H1 (cell line): ENCODE results near the gene SCN3B. TPM values are rescaled to one million over a fixed set of nuclear protein-coding genes. Genes with fewer than 3 reads are reported as not detected.

Source experiments
- CTCF ChIA-PET: fragments of 300-600 bp; sonication (Branson Sonifier 250); formaldehyde crosslinking; loops from one replicate; lab custom pipeline; 2021; ENCODE audit not compliant: partially characterized antibody; lab: Charles Lee
- POLR2A ChIA-PET: fragments of 300-600 bp; sonication (Branson Sonifier 250); formaldehyde crosslinking; loops from one replicate; lab custom pipeline; 2021; ENCODE audit warnings: inconsistent platforms; ENCODE audit not compliant: partially characterized antibody; lab: Charles Lee
- DNase-seq, 2 experiments: peaks; one replicate each; pipeline versions ENCODE4 v3.0.0 to v3.0.0-alpha.2; 2010 to 2022; ENCODE audit warnings: low spot score in 2 of 2, low read depth in 1 of 2, mixed read lengths in 1 of 2
- FAIRE-seq: peaks from 2 replicates; lab custom pipeline; 2011; peaks lifted over from hg19 to GRCh38; lab: Jason Lieb, UNC
- H2AFZ ChIP-seq: 2 replicates; pipeline ENCODE4 v1.8.1; 2012; ENCODE audit warnings: low read length, inconsistent platforms
- H2AK5ac ChIP-seq: 2 replicates; pipeline ENCODE4 v1.6.1; 2013; ENCODE audit warnings: low read depth, low read length
- H2BK120ac ChIP-seq: replicated peaks from 2 replicates; pipeline ENCODE3; 2013; ENCODE audit warnings: low read depth, low read length, inconsistent platforms
- H2BK12ac ChIP-seq: 2 replicates; pipeline ENCODE4 v1.6.1; 2013; ENCODE audit warnings: low read depth, low read length
- H2BK15ac ChIP-seq: 2 replicates; pipeline ENCODE4 v1.6.1; 2013; ENCODE audit warnings: low read length
- H2BK20ac ChIP-seq: 2 replicates; pipeline ENCODE4 v1.6.1; 2013; ENCODE audit warnings: low read length
- H2BK5ac ChIP-seq: 2 replicates; pipeline ENCODE4 v1.6.1; 2013; ENCODE audit warnings: low read depth, low read length
- H3K14ac ChIP-seq: 2 replicates; pipeline ENCODE4 v1.6.1; 2013; ENCODE audit warnings: inconsistent platforms; ENCODE audit not compliant: insufficient read length
- H3K18ac ChIP-seq: 2 replicates; pipeline ENCODE4 v1.6.1; 2013; ENCODE audit warnings: low read length; ENCODE audit errors: extremely low read depth
- H3K23ac ChIP-seq: 2 replicates; pipeline ENCODE4 v1.6.1; 2013; ENCODE audit warnings: inconsistent platforms; ENCODE audit not compliant: insufficient read length
- H3K23me2 ChIP-seq: 2 replicates; pipeline ENCODE4 v1.6.1; 2013; ENCODE audit warnings: low read depth, low read length
- H3K27ac ChIP-seq: 2 replicates; pipeline ENCODE4 v1.6.1; 2011; ENCODE audit warnings: low read depth, low read length, inconsistent platforms
- H3K27me3 ChIP-seq, 4 experiments: replicated peaks in 1 of 4; 1 replicate in 1 of 4; 2 replicates in 3 of 4; pipeline versions ENCODE4 v1.6.1 to v1.8.1; 2011 to 2013; ENCODE audit warnings: low read length in 3 of 4, mild to moderate bottlenecking in 3 of 4, inconsistent platforms in 2 of 4, mixed read lengths in 2 of 4, moderate library complexity in 1 of 4; ENCODE audit not compliant: control insufficient read depth in 3 of 4, insufficient read depth in 3 of 4; ENCODE audit errors: extremely low read depth in 1 of 4
- H3K36me3 ChIP-seq, 4 experiments: 2 replicates each; pipeline versions ENCODE4 v1.6.1 to v1.8.1; 2011 to 2013; ENCODE audit warnings: mild to moderate bottlenecking in 4 of 4, low read length in 3 of 4, moderate library complexity in 2 of 4, control low read depth in 1 of 4, inconsistent platforms in 1 of 4; ENCODE audit not compliant: insufficient read depth in 4 of 4, control insufficient read depth in 2 of 4
- H3K4ac ChIP-seq: replicated peaks from 2 replicates; pipeline ENCODE3; 2013; ENCODE audit warnings: low read length, low read depth, mixed read lengths, inconsistent platforms; ENCODE audit not compliant: insufficient read length
- H3K4me1 ChIP-seq, 4 experiments: replicated peaks in 1 of 4; 1 replicate in 1 of 4; 2 replicates in 3 of 4; pipeline versions ENCODE4 v1.6.1 to v1.8.1; 2011 to 2013; ENCODE audit warnings: low read length in 3 of 4, inconsistent platforms in 2 of 4, mixed read lengths in 1 of 4; ENCODE audit not compliant: insufficient read depth in 4 of 4, control insufficient read depth in 3 of 4
- H3K4me2 ChIP-seq, 2 experiments: 2 replicates each; pipeline versions ENCODE4 v1.6.1 to v1.8.1; 2011 to 2013; ENCODE audit warnings: low read depth in 2 of 2, low read length in 2 of 2, control low read depth in 1 of 2, inconsistent platforms in 1 of 2, mild to moderate bottlenecking in 1 of 2; ENCODE audit not compliant: insufficient read depth in 1 of 2
- H3K4me3 ChIP-seq, 4 experiments: fragments of 200-600, 300-600 bp in 1 of 4; sonication (generic), shearing (Covaris generic), sonication (Bioruptor Twin) in 1 of 4; 2 replicates each; pipeline versions ENCODE4 v1.5.1 to v1.8.1; 2011 to 2016; ENCODE audit warnings: low read length in 4 of 4, low read depth in 3 of 4, control low read depth in 2 of 4, inconsistent platforms in 2 of 4, mild to moderate bottlenecking in 2 of 4, mixed read lengths in 1 of 4, moderate library complexity in 1 of 4; ENCODE audit not compliant: insufficient read depth in 2 of 4; ENCODE audit errors: extremely low read depth in 1 of 4
- H3K56ac ChIP-seq: replicated peaks from 2 replicates; pipeline ENCODE3; 2013; ENCODE audit warnings: low read depth, mild to moderate bottlenecking, mixed read lengths, low read length, inconsistent platforms; ENCODE audit not compliant: insufficient read length
- H3K79me1 ChIP-seq: 2 replicates; pipeline ENCODE4 v1.6.1; 2013; ENCODE audit warnings: low read depth, low read length, control low read depth
- H3K79me2 ChIP-seq, 2 experiments: 2 replicates each; pipeline versions ENCODE4 v1.6.1 to v1.8.1; 2012 to 2013; ENCODE audit warnings: low read length in 2 of 2, mild to moderate bottlenecking in 2 of 2, inconsistent platforms in 1 of 2; ENCODE audit not compliant: insufficient read depth in 2 of 2, control insufficient read depth in 1 of 2
- H3K9ac ChIP-seq, 4 experiments: replicated peaks in 1 of 4; 1 replicate in 1 of 4; 2 replicates in 3 of 4; pipeline versions ENCODE4 v1.6.1 to v1.8.1; 2011 to 2013; ENCODE audit warnings: low read depth in 3 of 4, low read length in 3 of 4, control low read depth in 2 of 4, mild to moderate bottlenecking in 2 of 4, moderate library complexity in 2 of 4, inconsistent platforms in 1 of 4; ENCODE audit errors: extremely low read depth in 1 of 4
- H3K9me3 ChIP-seq, 2 experiments: 2 replicates each; pipeline versions ENCODE4 v1.6.1 to v1.8.1; 2012 to 2013; ENCODE audit warnings: mild to moderate bottlenecking in 2 of 2, moderate library complexity in 2 of 2, control low read depth in 1 of 2, inconsistent platforms in 1 of 2, low read depth in 1 of 2, low read length in 1 of 2, mixed read lengths in 1 of 2; ENCODE audit not compliant: insufficient read depth in 2 of 2
- H4K20me1 ChIP-seq, 2 experiments: replicated peaks in 1 of 2; 2 replicates each; pipeline versions ENCODE3 to v1.8.1; 2011 to 2013; ENCODE audit warnings: inconsistent platforms in 2 of 2, low read length in 2 of 2, mild to moderate bottlenecking in 1 of 2; ENCODE audit not compliant: insufficient read depth in 2 of 2, control insufficient read depth in 1 of 2
- H4K5ac ChIP-seq: 2 replicates; pipeline ENCODE4 v1.6.1; 2013; ENCODE audit warnings: low read length, low read depth, mixed read lengths, inconsistent platforms; ENCODE audit not compliant: insufficient read length
- H4K8ac ChIP-seq: 2 replicates; pipeline ENCODE4 v1.8.0; 2013; ENCODE audit warnings: mild to moderate bottlenecking, moderate library complexity, low read length, inconsistent platforms; ENCODE audit not compliant: insufficient read depth; ENCODE audit errors: extremely low read depth
- H4K91ac ChIP-seq: replicated peaks from 2 replicates; pipeline ENCODE3; 2013; ENCODE audit warnings: low read length, mixed read lengths, inconsistent platforms; ENCODE audit not compliant: insufficient read length
- BCL11A ChIP-seq, 2 experiments: IDR thresholded peaks; one replicate each; pipeline ENCODE4 v1.6.1; 2011; ENCODE audit warnings: low read depth in 2 of 2, low read length in 2 of 2, mild to moderate bottlenecking in 2 of 2
- CBX8 ChIP-seq: fragments of 300-800, 300-1000 bp; sonication (generic); IDR thresholded peaks from 2 replicates; pipeline ENCODE4 v1.7.1; 2016; ENCODE audit warnings: low read depth, low read length, borderline replicate concordance
- CTBP2 ChIP-seq: IDR thresholded peaks from 2 replicates; pipeline ENCODE4 v1.7.0; 2011; ENCODE audit warnings: borderline replicate concordance, mild to moderate bottlenecking, moderate library complexity, mixed read lengths, low read length; ENCODE audit not compliant: insufficient read depth, insufficient read length
- EP300 ChIP-seq, 2 experiments: IDR thresholded peaks; 1 replicate in 1 of 2; 2 replicates in 1 of 2; pipeline ENCODE4 v1.6.1; 2011 to 2012; ENCODE audit warnings: low read depth in 2 of 2, low read length in 2 of 2, mild to moderate bottlenecking in 2 of 2, borderline replicate concordance in 1 of 2, inconsistent platforms in 1 of 2, moderate library complexity in 1 of 2
- MAFK ChIP-seq: IDR thresholded peaks from 2 replicates; pipeline ENCODE4 v1.6.1; 2012; ENCODE audit warnings: low read depth, mild to moderate bottlenecking, improper control_type of control experiment, low read length
- MAX ChIP-seq: IDR thresholded peaks from 2 replicates; pipeline ENCODE4 v1.6.1; 2012; ENCODE audit warnings: inconsistent platforms
- NANOG ChIP-seq: IDR thresholded peaks from 2 replicates; pipeline ENCODE4 v1.6.1; 2011; ENCODE audit warnings: low read length, low read depth, mild to moderate bottlenecking, inconsistent platforms; ENCODE audit not compliant: insufficient read depth, poor library complexity, severe bottlenecking
- RNF2 ChIP-seq: fragments of 200-900, 300-1000 bp; sonication (generic); IDR thresholded peaks from 2 replicates; pipeline ENCODE4 v1.7.1; 2016; ENCODE audit warnings: borderline replicate concordance, low read depth, mild to moderate bottlenecking, antibody characterized with exemption, low read length; ENCODE audit not compliant: poor library complexity, severe bottlenecking; ENCODE audit errors: missing control alignments
- SIRT6 ChIP-seq: IDR thresholded peaks from one replicate; pipeline ENCODE4 v1.7.1; 2012; ENCODE audit warnings: low read length, inconsistent platforms
- SIX5 ChIP-seq: IDR thresholded peaks from 2 replicates; pipeline ENCODE4 v1.6.1; 2011; ENCODE audit warnings: mild to moderate bottlenecking, low read depth, low read length
- USF2 ChIP-seq: IDR thresholded peaks from 2 replicates; pipeline ENCODE4 v1.6.1; 2011; ENCODE audit warnings: low read length, improper control_type of control experiment
- ZNF274 ChIP-seq: IDR thresholded peaks from 2 replicates; pipeline ENCODE4 v1.7.0; 2012; ENCODE audit warnings: low read length, borderline replicate concordance; ENCODE audit errors: extremely low read depth
- WGBS, 2 experiments: shearing (Covaris generic) in 1 of 2; methylation state at CpG; one replicate each; pipeline versions ENCODE4 v1.1.6 to v1.1.7; 2013 to 2015; ENCODE audit warnings: low lambda C conversion rate in 2 of 2, mixed read lengths in 2 of 2, inconsistent platforms in 1 of 2, low coverage in 1 of 2, missing lambda C conversion rate in 1 of 2; ENCODE audit not compliant: insufficient replicate concordance in 2 of 2, insufficient coverage in 1 of 2, insufficient read length in 1 of 2; ENCODE audit errors: extremely low coverage in 1 of 2, missing lambda C conversion rate in 1 of 2; 5-methylcytosine and 5-hydroxymethylcytosine counted together
- polyA plus RNA-seq, 7 experiments: library from polyadenylated mRNA; depleted of rRNA in 3 of 7; stranded (reverse) in 5 of 7; unstranded in 2 of 7; fragments of >200 nt in 5 of 7; fragments of 200-250 nt in 2 of 7; gene quantifications; 1 replicate in 5 of 7; 2 replicates in 1 of 7; 4 replicates in 1 of 7; pipeline versions ENCODE4 v1.2.1 to v1.2.3, GENCODE V29; 2011 to 2013; ENCODE audit warnings: missing spikeins in 2 of 7, mixed read lengths in 2 of 7
- total RNA-seq: library from RNA; stranded (reverse); fragmentation: NEBNext Ultra II Directional; extraction: Animal tissue kit (Norgen Biotek cat#: 25700); gene quantifications from 2 replicates; pipeline ENCODE4 v1.2.1, GENCODE V29; 2021

SCN3B gene
- total and polyA plus RNA-seq, 2 of the 8 experiments (the other 6 are each of a cell fraction or from before 2014, with no cell fraction given) = 0.67 to 1.1 TPM

GRCh38 chr11:123672568-123672967 lies 18.1 kb upstream of the SCN3B start:
- Histone ChIP-seq H3K79me1 (no peaks in the 10 kb centered on the region), H2BK12ac (no peak overlapping the region), H2BK5ac (no peak overlapping the region), H3K27me3 (no peaks in the 10 kb centered on the region; a peak in 1 of 7 replicates), H3K4me1 (peaks cover 0 to 5% (median under 1%) of the 10 kb centered on the region in 4 experiments; a peak in 2 of 7 replicates), H3K79me2 (no peaks in the 10 kb centered on the region), H4K91ac (no peak overlapping the region), H3K56ac (no peak overlapping the region), H4K20me1 (no peaks in the 10 kb centered on the region), H3K36me3 (no peaks in the 10 kb centered on the region), H3K9me3 (no peaks in the 10 kb centered on the region), H2AK5ac (no peak overlapping the region), H3K9ac (no peak overlapping the region), H3K27ac (no peak overlapping the region), H3K4me3 (no peak overlapping the region), H3K14ac (no peak overlapping the region), H2AFZ (no peak overlapping the region), H4K8ac (no peak overlapping the region), H3K18ac (no peak overlapping the region), H2BK120ac (no peak overlapping the region), H3K23ac (no peak overlapping the region), H3K4ac (no peak overlapping the region), H2BK15ac (no peak overlapping the region), H3K23me2 (no peaks in the 10 kb centered on the region), H3K4me2 (no peak overlapping the region), H4K5ac (no peak overlapping the region), H2BK20ac (no peak overlapping the region)
- ChIA-PET POLR2A (interaction anchor here (1.1 kb wide), 1 partner anchor 72 kb away, joined by 3 read pairs; no protein-coding TSS in a partner anchor), CTCF (interaction anchor here (0.8 to 4.3 kb wide), 5 partner anchors 8 to 35 kb away, joined by 3 to 18 read pairs (median 6); no protein-coding TSS in a partner anchor)
- DNase-seq = no peak
- WGBS, 2 experiments = 92% methylated on average over 5 of the region's 5 CpGs; no CpG with 5 or more reads in 1 of the 2 experiments
- no peak for FAIRE-seq
- TF ChIP-seq CBX8 (no peak), RNF2 (no peak), MAFK (no peak), USF2 (no peak), ZNF274 (no peak), SIRT6 (no peak), MAX (no peak), BCL11A (IDR thresholded peaks at IDR 0.05; ENCODE audit: low read depth in 2 of 2, low read length in 2 of 2) (no peak), CTBP2 (no peak), NANOG (no peak), SIX5 (no peak), EP300 (IDR thresholded peaks at IDR 0.05; ENCODE audit: borderline replicate concordance in 1 of 2, low read depth in 2 of 2, low read length in 2 of 2) (no peak)
